PC-3 (cell line): ENCODE results near the gene UBE2C. TPM values are rescaled to one million over a fixed set of nuclear protein-coding genes. Genes with fewer than 3 reads are reported as not detected.
"Not testable (repeated sequence)": the region's sequence is repeated elsewhere in the genome, so short reads cannot be mapped to it uniquely, and the experiment has no call there.

Experiments used
- ATAC-seq: fragments of 200-7000 bp; cut with Tn5 transposase; 2 replicates; pipeline ENCODE4 v1.9.1; 2020; ENCODE audit warnings: mild to moderate bottlenecking, moderate library complexity
- Bru-seq: library from RNA; stranded (reverse); fragments of 400-500 nt; gene quantifications from one replicate; lab custom pipeline; 2021; lab: Mats Ljungman, UMichigan
- BruChase-seq, 2 experiments: library from RNA; stranded (reverse); fragments of 400-500 nt; gene quantifications; one replicate each; lab custom pipeline; 2021; lab: Mats Ljungman, UMichigan
- BruUV-seq: library from RNA; stranded (reverse); fragments of 400-500 nt; replicated peaks from 2 replicates; lab custom pipeline; 2021; lab: Mats Ljungman, UMichigan
- CTCF ChIA-PET: fragments of 300-600 bp; sonication (Branson Sonifier 250); formaldehyde crosslinking; loops from one replicate; lab custom pipeline; 2022; ENCODE audit warnings: antibody characterized with exemption; lab: Charles Lee
- POLR2A ChIA-PET: fragments of 300-600 bp; sonication (Branson Sonifier 250); formaldehyde crosslinking; loops from one replicate; lab custom pipeline; 2022; ENCODE audit warnings: antibody characterized with exemption; ENCODE audit not compliant: unreplicated experiment; lab: Charles Lee
- DNase-seq: peaks from one replicate; pipeline ENCODE4 v3.0.0-alpha.2; 2015
- H2AFZ ChIP-seq: fragments of 300-600 bp; sonication (generic); 2 replicates; pipeline ENCODE4 v1.6.0; 2016; ENCODE audit warnings: antibody characterized with exemption, low read length
- H3F3A ChIP-seq: fragments of 300-600 bp; sonication (generic); one replicate; pipeline ENCODE4 v1.6.0; 2017; ENCODE audit warnings: antibody characterized with exemption, low read length, control low read depth, mild to moderate bottlenecking; ENCODE audit not compliant: unreplicated experiment
- H3K27ac ChIP-seq: fragments of 300-600 bp; sonication (generic); 2 replicates; pipeline ENCODE4 v1.5.1; 2016; ENCODE audit warnings: mild to moderate bottlenecking, low read length
- H3K27me3 ChIP-seq: fragments of 300-600 bp; sonication (generic); 2 replicates; pipeline ENCODE4 v1.6.1; 2016; ENCODE audit warnings: low read length, mixed read lengths
- H3K36me3 ChIP-seq: fragments of 300-600 bp; sonication (generic); 2 replicates; pipeline ENCODE4 v1.6.1; 2016; ENCODE audit warnings: low read depth, mixed run types, low read length, mixed read lengths
- H3K4me1 ChIP-seq: fragments of 300-600 bp; sonication (generic); 2 replicates; pipeline ENCODE4 v1.5.1; 2016; ENCODE audit warnings: low read length; ENCODE audit not compliant: insufficient read depth
- H3K4me2 ChIP-seq: fragments of 300-600 bp; sonication (generic); 2 replicates; pipeline ENCODE4 v1.6.0; 2016; ENCODE audit warnings: low read length
- H3K4me3 ChIP-seq: fragments of 300-600 bp; sonication (generic); 2 replicates; pipeline ENCODE4 v1.5.1; 2016; ENCODE audit warnings: mild to moderate bottlenecking, low read length, mixed read lengths
- H3K79me2 ChIP-seq: fragments of 300-600 bp; sonication (generic); 2 replicates; pipeline ENCODE4 v1.6.1; 2017; ENCODE audit warnings: low read length, mixed read lengths
- H3K9ac ChIP-seq: fragments of 300-600 bp; sonication (generic); 2 replicates; pipeline ENCODE4 v1.6.0; 2016; ENCODE audit warnings: mild to moderate bottlenecking, low read length
- H3K9me2 ChIP-seq: fragments of 300-600 bp; sonication (generic); replicated peaks from 2 replicates; pipeline ENCODE4 v1.6.1; 2016; ENCODE audit warnings: mixed run types, low read length, mixed read lengths
- H3K9me3 ChIP-seq: fragments of 300-600 bp; sonication (generic); 2 replicates; pipeline ENCODE4 v1.6.1; 2016; ENCODE audit warnings: low read length, mixed read lengths
- H4K20me1 ChIP-seq: fragments of 300-600 bp; sonication (generic); 2 replicates; pipeline ENCODE4 v1.6.1; 2016; ENCODE audit warnings: low read length, mixed read lengths
- CTCF ChIP-seq: fragments of 300-600 bp; sonication (generic); conservative IDR thresholded peaks from 2 replicates; pipeline ENCODE4 v1.5.1; 2017; ENCODE audit warnings: antibody characterized with exemption, low read depth, mild to moderate bottlenecking, low read length
- EZH2 ChIP-seq: fragments of 300-600 bp; sonication (generic); IDR thresholded peaks from one replicate; pipeline ENCODE4 v1.6.1; 2017; ENCODE audit warnings: antibody characterized with exemption, mild to moderate bottlenecking, low read length; ENCODE audit not compliant: unreplicated experiment
- EZH2phosphoT487 ChIP-seq: fragments of 300-600 bp; sonication (generic); IDR thresholded peaks from 2 replicates; pipeline ENCODE4 v1.6.1; 2018; ENCODE audit warnings: mild to moderate bottlenecking, antibody characterized with exemption, low read length, borderline replicate concordance
- intact Hi-C: fragments of 100-400 bp; cut with micrococcal nuclease; formaldehyde crosslinking; loops from 2 replicates; pipeline ENCODE4 v1.9.0; 2023
- long read RNA-seq: library from polyadenylated mRNA; unstranded; transcript quantifications from one replicate; pipeline ENCODE4 v2.0.0, GENCODE V29; 2021; ENCODE audit not compliant: unreplicated experiment
- total RNA-seq: library from RNA; depleted of rRNA; stranded (reverse); fragments of >200 nt; gene quantifications from 2 replicates; pipeline ENCODE4 v1.2.3, GENCODE V29; 2014; rRNA removed

UBE2C gene
- total RNA-seq, result 251 and 304 TPM in 2 replicates
- Bru-seq, nascent RNA, result percentile 96 among the genes with signal in this experiment
- percentile 98 among the genes with signal in this experiment for BruChase-seq, experiment 1, labeled RNA remaining after a 6-hour chase
- BruChase-seq, experiment 2, labeled RNA remaining after a 2-hour chase, result percentile 85 among the genes with signal in this experiment
- long read RNA-seq, transcript UBE2C-204 (6 exons, 850 nt), result major isoform, 36 of 44 reads
- long read RNA-seq, partial matches to known transcripts, result 5 of 44 reads
- long read RNA-seq, other reads (novel, unspliced or antisense), result 2 of 44 reads

- Histone ChIP-seq H3K9me2 (no peaks in the 10 kb centered on the region), H3F3A (peaks cover 11% of the 10 kb centered on the region), H3K9me3 (no peaks in the 10 kb centered on the region), H3K4me2 (peak within 1 kb of the TSS; percentile 95), H3K9ac (peak within 1 kb of the TSS; percentile 99), H3K4me1 (peaks cover 35% of the 10 kb centered on the region), H3K27me3 (no peaks in the 10 kb centered on the region), H3K4me3 (peak within 1 kb of the TSS; percentile 98), H3K79me2 (peaks cover 35% of the 10 kb centered on the region), H3K36me3 (peaks cover 68% of the 10 kb centered on the region), H4K20me1 (peaks cover 11% of the 10 kb centered on the region; the same call in 1 of the 2 replicates), H3K27ac (peak within 1 kb of the TSS; percentile 82), H2AFZ (peak within 1 kb of the TSS; percentile 89)
- ChIA-PET CTCF (interaction anchor here (0.6 kb wide), 1 partner anchor 80 kb away, joined by 3 read pairs; no protein-coding TSS in a partner anchor), POLR2A (no interaction called here)
- ATAC-seq (peak; percentile 95), DNase-seq (peak; percentile 100)
- BruUV-seq, result TSS peak; percentile 57
- intact Hi-C loops, result loop anchor here (1.0 to 10.0 kb wide), 5 partner anchors 14 to 122 kb away; partner anchors contain the start of genes ACOT8, CTSA, NEURL2 and PCIF1
- TF ChIP-seq EZH2, result no peak
- TF ChIP-seq EZH2phosphoT487, result no peak
- TF ChIP-seq CTCF, result no peak
These were observed at the start of gene UBE2C for GRCh38 chr20:45812157-45813005. TSS of gene UBE2C (plus strand) at chr20:45812644. CDS start at chr20:45812696, 52 bp downstream.

- H3K79me2 ChIP-seq, H3K9ac ChIP-seq, CTCF ChIA-PET, H3K36me3 ChIP-seq, H3K4me3 ChIP-seq, H3K27ac ChIP-seq, POLR2A ChIA-PET, DNase-seq, ATAC-seq, H2AFZ ChIP-seq, H3K4me1 ChIP-seq, H3K9me3 ChIP-seq, H3K9me2 ChIP-seq, H3K4me2 ChIP-seq, H3K27me3 ChIP-seq, H3F3A ChIP-seq, BruUV-seq, H4K20me1 ChIP-seq: not testable (repeated sequence)
- intact Hi-C loops, result loop anchor here (10.0 kb wide), 1 partner anchor 140 kb away; the partner anchor contains the start of gene WFDC10A
These were observed 47.7 kb upstream of the UBE2C start for GRCh38 chr20:45764618-45765282.
